Smooth muscle cell (in vitro differentiated cells): ENCODE data around the gene RS1. TPM values are rescaled to one million over a fixed set of nuclear protein-coding genes. Genes with fewer than 3 reads are reported as not detected.

ENCODE experiments used
- DNase-seq: peaks from one replicate; lab custom pipeline; 2025; ENCODE audit not compliant: unreplicated experiment; lab: John Stamatoyannopoulos, UW
- H2AFZ ChIP-seq: fragments of 200-600 bp; sonication (generic); 2 replicates; pipeline ENCODE4 v1.6.0; 2016; ENCODE audit warnings: antibody characterized with exemption, low read depth, mild to moderate bottlenecking
- H3F3A ChIP-seq: fragments of 200-600 bp; sonication (generic); 2 replicates; pipeline ENCODE4 v1.6.0; 2017; ENCODE audit warnings: antibody characterized with exemption, low read depth
- H3K27ac ChIP-seq: fragments of 200-600 bp; sonication (generic); 2 replicates; pipeline ENCODE4 v1.5.1; 2016; ENCODE audit warnings: low read depth, mild to moderate bottlenecking
- H3K27me3 ChIP-seq: fragments of 200-600 bp; sonication (generic); 2 replicates; pipeline ENCODE4 v1.6.1; 2016; ENCODE audit warnings: low read depth, mild to moderate bottlenecking
- H3K36me3 ChIP-seq: fragments of 200-600 bp; sonication (generic); 2 replicates; pipeline ENCODE4 v1.5.1; 2016; ENCODE audit warnings: low read depth
- H3K4me1 ChIP-seq: fragments of 200-600 bp; sonication (generic); 2 replicates; pipeline ENCODE4 v1.5.1; 2016; ENCODE audit warnings: low read depth
- H3K4me2 ChIP-seq: fragments of 200-600 bp; sonication (generic); 2 replicates; pipeline ENCODE4 v1.6.0; 2016; ENCODE audit warnings: mild to moderate bottlenecking
- H3K4me3 ChIP-seq: fragments of 200-600 bp; sonication (generic); 2 replicates; pipeline ENCODE4 v1.5.1; 2016; ENCODE audit warnings: mild to moderate bottlenecking
- H3K79me2 ChIP-seq: fragments of 200-600 bp; sonication (generic); 2 replicates; pipeline ENCODE4 v1.6.0; 2016; ENCODE audit warnings: low read depth, mild to moderate bottlenecking
- H3K9ac ChIP-seq: fragments of 200-600 bp; sonication (generic); 2 replicates; pipeline ENCODE4 v1.6.0; 2016; ENCODE audit warnings: low read depth
- H3K9me3 ChIP-seq: fragments of 200-600 bp; sonication (generic); replicated peaks from 2 replicates; pipeline ENCODE4 v1.5.1; 2016; ENCODE audit warnings: low read depth
- H4K20me1 ChIP-seq: fragments of 200-600 bp; sonication (generic); 2 replicates; pipeline ENCODE4 v1.6.0; 2016; ENCODE audit warnings: low read depth
- CTCF ChIP-seq: fragments of 200-600 bp; sonication (generic); IDR thresholded peaks from 2 replicates; pipeline ENCODE4 v1.5.1; 2017; ENCODE audit warnings: borderline replicate concordance, mild to moderate bottlenecking, antibody characterized with exemption; ENCODE audit not compliant: insufficient read depth, poor library complexity, severe bottlenecking
- WGBS: methylation state at CpG from one replicate; pipeline ENCODE4 v1.1.7; 2016; ENCODE audit warnings: low lambda C conversion rate; 5-methylcytosine and 5-hydroxymethylcytosine counted together
- polyA plus RNA-seq: library from polyadenylated mRNA; unstranded; fragments of >200 nt; fragmentation: Nextera tagmentation; extraction: Ambion mirVana; gene quantifications from 2 replicates; pipeline ENCODE4 v1.2.1, GENCODE V29; 2016
- total RNA-seq: library from RNA; depleted of rRNA; stranded (reverse); fragments of >200 nt; gene quantifications from 2 replicates; pipeline ENCODE4 v1.2.3, GENCODE V29; 2014

Gene RS1
- total and polyA plus RNA-seq, 2 experiments from 2014 or later = not detected

- TF ChIP-seq CTCF = no peak
- Histone ChIP-seq H3K4me2 (peak within 1 kb of the TSS; percentile 39), H3K4me1 (no peaks in the 10 kb centered on the region), H3K9me3 (no peaks in the 10 kb centered on the region), H3K36me3 (no peaks in the 10 kb centered on the region), H3K4me3 (no peak within 1 kb of the TSS), H3F3A (no peaks in the 10 kb centered on the region), H4K20me1 (no peaks in the 10 kb centered on the region), H2AFZ (no peak within 1 kb of the TSS), H3K9ac (no peak within 1 kb of the TSS), H3K79me2 (no peaks in the 10 kb centered on the region), H3K27ac (peak within 1 kb of the TSS; percentile 44), H3K27me3 (no peaks in the 10 kb centered on the region)
- WGBS = 48% methylated on average over 8 of the region's 8 CpGs
- no peak for DNase-seq
Measured at GRCh38 chrX:18707426-18708049, 35.6 kb upstream of the RS1 start, which contains the start of gene PPEF1. TSS of gene PPEF1 (plus strand) at chrX:18707645. CDS start at chrX:18707781, 136 bp downstream.

- no peak overlapping the region for H2AFZ ChIP-seq
- WGBS = 52% methylated on average over 12 of the region's 12 CpGs
- peak overlapping the region; percentile 83 for H3K27ac ChIP-seq
- peak overlapping the region; percentile 50 for H3K9ac ChIP-seq
- no peaks in the 10 kb centered on the region for H3K79me2 ChIP-seq
- H4K20me1 ChIP-seq = no peaks in the 10 kb centered on the region
- H3K27me3 ChIP-seq = no peaks in the 10 kb centered on the region
- H3K4me3 ChIP-seq = no peak overlapping the region
- no peaks in the 10 kb centered on the region for H3F3A ChIP-seq
- no peaks in the 10 kb centered on the region for H3K36me3 ChIP-seq
- TF ChIP-seq CTCF = no peak
- H3K9me3 ChIP-seq = no peaks in the 10 kb centered on the region
- DNase-seq = no peak
- H3K4me2 ChIP-seq = peak overlapping the region; percentile 25
- H3K4me1 ChIP-seq = no peaks in the 10 kb centered on the region
Measured at GRCh38 chrX:18702362-18703195, 30.7 kb upstream of the RS1 start.

GRCh38 chrX:18701621-18702361 lies 29.9 kb upstream of the RS1 start:
- WGBS = 68% methylated on average over 5 of the region's 5 CpGs
- no peak for TF ChIP-seq CTCF
- Histone ChIP-seq H3K36me3 (no peaks in the 10 kb centered on the region), H3K79me2 (no peaks in the 10 kb centered on the region), H3K9ac (no peak overlapping the region), H3F3A (no peaks in the 10 kb centered on the region), H2AFZ (no peak overlapping the region), H3K4me1 (no peaks in the 10 kb centered on the region), H3K27me3 (no peaks in the 10 kb centered on the region), H3K4me2 (no peak overlapping the region), H3K4me3 (no peak overlapping the region), H3K9me3 (no peaks in the 10 kb centered on the region), H3K27ac (peak overlapping the region; percentile 83), H4K20me1 (no peaks in the 10 kb centered on the region)
- no peak for DNase-seq
